Left renal pelvis (tissue), 4 donors: ENCODE data around the gene IL17RD. TPM values are rescaled to one million over a fixed set of nuclear protein-coding genes. Genes with fewer than 3 reads are reported as not detected.

Source experiments
- DNase-seq, 4 donors: peaks; one replicate each; pipeline ENCODE4 v3.0.0-alpha.2; 2013; ENCODE audit warnings: low read depth in 4 of 4, low spot score in 3 of 4
- polyA plus RNA-seq, 4 donors: library from polyadenylated mRNA; unstranded; fragments of 120-200 nt; gene quantifications; one replicate each; pipeline ENCODE4 v1.2.1, GENCODE V29; 2013; ENCODE audit not compliant: insufficient read length in 4 of 4

IL17RD gene
- polyA plus RNA-seq, 4 donors, result 47.5 to 86.5 (median 56.1) TPM

DNA sequence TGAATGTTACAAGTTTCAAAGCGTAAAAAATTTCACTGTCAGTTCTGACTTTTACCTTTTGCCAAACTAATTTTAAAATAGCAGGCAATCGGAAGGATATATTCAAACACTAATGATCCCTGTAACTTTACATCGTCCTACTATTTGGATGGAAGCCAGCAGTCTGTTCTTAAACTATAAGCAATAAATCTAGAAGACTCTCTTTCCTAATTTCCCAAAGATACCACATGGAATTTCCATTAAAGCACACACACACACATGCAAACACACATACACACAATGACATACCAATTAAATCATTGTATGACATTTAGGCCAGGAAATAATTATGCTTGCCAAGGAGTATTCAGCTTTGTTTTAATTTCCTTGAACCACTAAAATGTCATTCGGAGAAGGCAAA lies 32.0 kb downstream of the IL17RD start:
- DNase-seq, result no peak

DNA sequence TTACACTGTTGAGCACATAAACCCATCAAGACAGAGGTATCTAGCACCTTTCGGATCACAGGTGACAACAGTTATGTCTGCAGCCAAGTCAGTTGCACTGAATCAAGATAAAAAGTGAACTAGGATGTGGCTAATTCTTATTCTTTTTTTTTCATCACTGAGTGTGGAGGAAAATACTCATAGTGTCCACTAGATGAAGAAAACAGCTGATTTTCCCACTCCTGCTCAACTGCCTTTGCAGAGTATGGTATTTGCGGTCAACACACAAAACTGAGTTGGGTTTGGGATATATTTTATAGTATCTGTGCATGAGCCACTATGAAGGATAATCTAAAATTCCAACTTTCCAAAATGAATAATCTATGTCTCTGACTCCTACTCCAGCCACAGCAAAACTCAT lies 32.5 kb downstream of the IL17RD start:
- no peak for DNase-seq

DNA sequence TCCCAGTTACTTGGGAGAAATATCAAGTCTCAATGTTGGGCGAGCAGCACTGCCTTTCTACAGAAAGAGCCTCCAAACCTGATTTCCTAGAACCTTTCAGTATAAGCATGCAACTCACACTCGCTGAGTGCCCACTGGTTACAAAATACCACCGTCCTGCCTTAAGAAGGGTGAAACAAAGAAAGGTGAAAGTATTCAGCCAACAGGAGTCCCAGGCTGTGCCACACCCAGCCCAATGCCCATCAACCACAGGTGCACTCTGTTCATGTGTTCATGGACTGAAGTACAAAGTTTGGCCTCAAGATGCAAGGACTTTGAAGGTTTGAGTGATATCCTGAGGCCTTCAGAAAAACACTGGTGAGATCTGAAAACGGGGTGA lies 34.0 kb downstream of the IL17RD start:
- no peak for DNase-seq

DNA sequence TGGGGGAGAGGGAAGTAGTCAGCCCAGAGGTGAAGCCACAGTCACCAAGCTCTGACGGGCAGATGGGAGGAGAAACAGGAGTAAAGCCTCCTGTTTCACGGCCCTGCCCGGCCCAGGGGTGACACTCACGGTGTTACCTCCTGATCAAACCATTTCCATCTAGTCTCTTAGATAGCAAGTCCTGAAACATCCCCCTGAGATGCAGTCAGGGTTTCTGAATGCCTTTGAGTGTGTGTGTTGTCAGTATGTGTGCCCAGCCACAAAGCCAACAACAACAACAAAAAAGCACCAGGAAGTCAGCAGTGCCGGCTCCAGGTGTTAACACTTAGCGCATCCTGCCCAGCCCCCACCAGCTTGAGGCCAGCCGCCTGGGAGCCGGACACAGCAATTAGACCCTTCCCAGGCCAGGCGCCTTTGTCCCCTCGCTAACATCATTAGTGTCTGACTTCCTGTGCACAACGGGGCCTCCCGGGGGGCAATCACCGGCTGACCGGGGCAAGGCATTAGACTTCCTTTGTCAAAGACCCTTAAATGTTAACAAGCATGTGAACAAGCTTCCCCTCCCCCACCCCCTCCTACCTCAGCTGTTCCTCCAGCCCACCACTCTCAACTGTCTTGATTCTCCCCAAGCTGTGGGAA lies 34.5 kb downstream of the IL17RD start:
- no peak for DNase-seq

DNA sequence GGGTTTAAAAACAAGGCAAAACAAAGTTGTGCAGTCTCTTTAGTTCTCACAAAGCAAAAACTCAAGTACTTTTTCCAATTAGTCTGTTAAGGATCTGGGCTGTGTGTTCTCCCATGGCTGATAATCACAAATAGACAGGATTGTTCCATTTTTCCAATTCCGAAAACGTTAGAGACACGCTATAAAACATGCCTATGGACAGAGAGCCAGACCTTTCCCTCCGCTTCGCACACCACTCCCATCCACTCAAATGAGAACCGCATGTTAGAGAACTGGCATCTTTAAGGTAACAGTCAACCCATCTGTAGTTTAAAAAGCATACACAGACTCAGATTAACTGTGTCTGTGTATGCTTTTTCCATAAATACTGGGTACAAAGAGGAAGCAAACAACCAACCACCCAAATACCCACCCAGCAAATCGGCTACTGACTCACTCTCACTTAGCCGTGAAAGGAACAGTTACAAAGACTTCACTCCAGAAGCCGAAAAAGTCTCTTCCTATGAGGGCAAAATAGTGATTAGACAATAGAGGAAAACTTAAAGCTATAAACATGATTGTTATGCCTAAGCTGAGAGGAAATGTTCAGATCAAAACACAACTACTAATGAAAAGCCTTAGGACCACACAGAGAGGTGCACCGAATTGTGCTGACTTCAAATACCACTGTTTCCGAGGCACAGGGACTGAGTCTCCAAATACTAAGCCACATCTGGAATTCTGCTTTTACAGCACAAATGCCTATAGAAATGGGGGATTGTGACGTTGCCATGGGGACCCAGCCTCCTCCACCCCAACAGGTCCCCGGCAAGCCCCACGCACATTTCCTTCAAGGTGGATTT lies 36.1 kb downstream of the IL17RD start:
- DNase-seq, result no peak

DNA sequence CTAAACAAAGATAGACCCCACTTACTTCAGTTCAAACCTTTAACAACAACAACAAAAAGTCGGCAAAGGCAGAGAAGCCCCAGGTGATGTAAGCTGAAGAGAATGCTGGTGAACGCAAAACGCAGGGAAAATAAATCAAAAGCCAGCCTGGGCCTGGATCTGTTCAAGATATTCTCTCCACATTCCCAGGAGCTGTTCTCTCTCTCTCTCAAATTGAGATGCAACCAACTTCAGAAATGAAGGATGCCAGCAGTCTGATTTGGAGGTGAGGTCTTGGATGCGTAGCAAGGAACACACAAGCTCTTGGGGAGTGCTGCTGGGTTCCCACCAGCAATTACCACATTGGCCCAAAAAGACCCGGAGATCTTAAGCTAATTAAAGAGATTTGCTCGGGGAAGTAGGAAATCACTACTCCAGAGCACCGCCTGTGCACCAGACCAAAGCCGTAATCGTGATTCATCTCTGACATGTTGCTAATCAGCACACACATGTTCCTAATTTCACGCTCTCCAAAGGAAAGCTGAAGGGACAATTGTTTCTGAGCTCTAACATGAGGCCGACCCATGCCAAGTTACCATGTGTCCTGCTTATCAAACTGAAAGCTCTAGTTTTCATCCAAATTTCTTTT lies 37.1 kb downstream of the IL17RD start:
- no peak for DNase-seq

DNA sequence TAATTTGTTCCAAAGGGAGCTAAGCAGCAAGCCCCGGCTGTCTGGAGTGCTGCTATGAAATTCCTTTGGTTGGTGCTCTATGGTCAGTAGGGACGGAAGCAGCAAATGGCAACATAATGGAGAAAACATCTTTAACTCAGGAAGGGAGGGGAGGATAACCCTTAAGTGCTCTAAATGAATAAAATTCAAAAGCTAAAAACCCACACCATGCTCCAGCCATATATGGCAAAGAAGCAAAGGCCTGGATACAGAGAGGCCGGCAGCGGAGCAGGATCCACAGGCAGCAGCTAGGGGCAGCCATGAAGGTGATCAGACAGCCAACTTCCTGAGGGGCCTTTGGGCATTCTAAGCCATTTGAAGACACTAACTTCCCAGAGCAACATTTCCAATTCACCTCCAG lies 38.9 kb downstream of the IL17RD start:
- DNase-seq, result no peak

DNA sequence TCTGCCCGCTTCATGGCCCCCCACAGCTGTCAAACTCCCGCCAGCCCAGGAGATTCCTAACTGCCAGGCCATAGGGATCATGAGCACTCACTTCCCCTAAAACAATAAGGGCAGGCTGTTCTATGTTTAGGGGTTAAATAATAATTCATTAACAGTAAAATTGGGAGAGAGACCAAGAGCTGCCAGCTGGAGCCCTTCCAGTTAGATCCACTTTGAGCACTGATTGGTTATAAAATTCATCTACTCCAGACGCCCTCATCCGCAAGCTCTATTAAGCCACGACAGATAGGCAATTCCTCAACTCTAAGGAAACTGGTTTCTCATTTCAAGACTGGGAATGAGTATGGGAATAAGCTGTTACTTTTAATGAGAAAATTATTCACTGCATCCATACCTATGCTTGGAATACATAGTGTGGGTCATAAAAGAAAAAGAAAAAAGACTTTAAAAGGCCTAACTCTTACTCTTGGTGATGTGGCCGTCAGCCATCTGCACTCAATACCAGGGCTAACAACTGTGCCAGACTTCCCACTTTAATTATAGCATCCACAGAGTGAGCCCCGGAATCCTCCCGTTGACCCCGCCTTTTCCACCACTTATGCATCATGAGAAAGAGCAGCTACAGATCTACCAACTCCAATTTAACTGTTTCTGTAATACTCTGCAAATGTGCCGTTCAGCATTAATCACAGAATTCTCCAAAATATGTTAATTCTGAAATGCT lies 44.5 kb downstream of the IL17RD start:
- DNase-seq, result no peak

DNA sequence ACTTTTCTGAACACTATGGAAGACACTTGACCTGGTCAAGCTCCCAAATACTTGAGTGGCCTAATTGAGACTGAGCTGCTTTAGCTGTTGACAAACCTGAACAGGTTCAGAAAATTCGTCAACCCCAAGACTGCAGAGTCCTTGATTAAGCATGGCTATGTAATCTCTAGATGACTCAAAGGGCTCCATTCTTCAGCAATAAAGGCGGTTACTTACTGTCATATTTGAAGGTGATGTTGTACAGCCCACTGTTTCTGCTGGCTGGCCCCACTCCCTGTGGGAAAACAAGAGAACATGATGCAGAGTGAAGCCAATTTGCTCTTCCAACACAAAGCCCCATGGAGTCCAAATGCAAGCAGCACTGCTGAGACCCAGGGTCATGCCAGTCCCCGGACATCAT lies 45.1 kb downstream of the IL17RD start:
- DNase-seq, result no peak

DNA sequence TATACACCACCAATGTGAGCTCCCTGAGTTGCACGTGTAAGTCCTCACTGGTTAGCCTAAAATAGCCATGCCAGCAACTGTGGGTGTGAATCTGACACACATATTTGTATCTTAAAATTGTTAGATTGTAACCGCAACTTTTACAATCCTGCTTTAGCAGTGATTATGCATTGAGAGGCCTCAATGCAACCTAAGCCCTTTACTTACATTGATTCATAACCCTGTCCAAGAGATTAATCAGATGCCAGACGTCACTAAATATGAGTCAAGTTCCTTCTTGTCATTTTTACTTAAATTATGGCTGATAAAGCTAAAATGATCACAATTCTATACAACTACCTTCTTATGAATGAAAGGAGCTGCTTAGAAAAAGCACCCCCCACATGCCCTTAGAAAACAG lies 46.9 kb downstream of the IL17RD start:
- DNase-seq, result no peak

DNA sequence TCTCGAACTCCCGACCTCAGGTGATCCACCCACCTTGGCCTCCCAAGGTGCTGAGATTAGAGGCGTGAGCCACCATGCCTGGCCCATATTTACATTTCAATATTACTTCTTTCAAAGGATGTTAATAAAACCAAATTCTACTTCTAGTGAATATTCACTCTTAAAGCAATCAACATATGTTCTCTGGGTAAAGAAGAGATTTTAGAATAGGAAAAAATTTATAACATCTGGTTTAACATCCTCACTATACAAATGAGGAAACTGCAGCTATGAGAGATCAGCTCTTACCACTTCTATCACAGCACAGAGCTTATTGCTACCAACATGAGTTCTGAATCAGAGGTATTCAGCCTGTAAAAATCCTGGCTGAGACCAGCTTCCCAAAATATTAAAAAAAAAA lies 48.7 kb downstream of the IL17RD start:
- no peak for DNase-seq

DNA sequence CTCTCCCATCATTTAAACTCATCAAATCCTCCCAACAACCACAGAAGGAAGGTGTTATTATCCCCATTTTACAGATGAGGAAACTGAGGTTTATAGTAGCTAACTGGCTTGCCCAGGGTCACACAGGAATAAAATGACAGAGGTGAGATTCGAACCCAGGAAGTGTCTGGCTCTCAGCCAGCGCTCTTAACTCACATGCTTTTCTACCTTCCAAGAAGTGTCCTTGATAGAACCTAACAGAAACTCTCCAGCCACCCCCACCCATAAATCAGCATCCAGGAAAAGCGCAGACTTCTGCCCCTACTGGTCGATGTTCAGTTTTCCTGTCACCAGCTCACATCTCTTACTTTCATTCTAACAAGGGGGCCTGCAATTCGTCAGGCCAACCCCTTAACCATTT lies 52.9 kb downstream of the IL17RD start:
- DNase-seq, result no peak

DNA sequence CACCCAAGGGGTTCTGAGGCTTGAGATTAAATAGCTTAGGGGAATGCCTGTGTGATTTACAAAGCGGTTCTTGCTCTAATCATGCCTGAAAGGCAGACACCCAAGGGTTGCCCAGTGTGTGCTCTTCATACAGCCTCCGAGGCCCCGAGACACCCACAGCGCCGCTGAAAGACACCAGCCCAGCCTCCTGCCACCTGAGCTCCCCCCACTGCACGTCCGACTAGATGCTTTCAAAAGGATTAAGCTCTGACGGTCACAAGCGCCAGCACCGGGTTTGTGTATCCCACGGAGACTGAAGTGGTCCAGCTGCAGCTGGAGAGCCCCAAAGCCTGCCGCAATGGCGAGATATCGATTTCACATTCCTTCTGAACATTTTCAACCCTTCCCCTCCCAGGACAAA lies 54.4 kb downstream of the IL17RD start:
- DNase-seq, result no peak

DNA sequence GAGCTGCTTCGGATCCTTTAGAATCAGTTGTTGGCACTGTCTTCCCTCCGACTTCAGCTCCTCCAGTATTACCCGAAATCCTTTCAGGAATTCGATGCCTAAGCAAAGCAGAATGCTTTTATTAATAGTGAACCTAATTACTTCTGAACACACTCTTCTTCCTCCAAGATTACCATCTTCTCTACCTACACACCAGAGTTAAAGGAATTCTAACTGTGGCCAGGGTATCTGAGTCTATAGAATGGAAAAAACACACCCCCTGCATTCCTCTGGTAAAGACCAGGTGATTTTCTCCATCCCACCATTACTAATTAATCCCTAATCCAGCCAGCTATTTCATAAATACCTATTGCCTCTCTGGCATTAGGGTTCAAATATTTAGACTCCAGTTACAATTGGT lies 54.9 kb downstream of the IL17RD start:
- no peak for DNase-seq

DNA sequence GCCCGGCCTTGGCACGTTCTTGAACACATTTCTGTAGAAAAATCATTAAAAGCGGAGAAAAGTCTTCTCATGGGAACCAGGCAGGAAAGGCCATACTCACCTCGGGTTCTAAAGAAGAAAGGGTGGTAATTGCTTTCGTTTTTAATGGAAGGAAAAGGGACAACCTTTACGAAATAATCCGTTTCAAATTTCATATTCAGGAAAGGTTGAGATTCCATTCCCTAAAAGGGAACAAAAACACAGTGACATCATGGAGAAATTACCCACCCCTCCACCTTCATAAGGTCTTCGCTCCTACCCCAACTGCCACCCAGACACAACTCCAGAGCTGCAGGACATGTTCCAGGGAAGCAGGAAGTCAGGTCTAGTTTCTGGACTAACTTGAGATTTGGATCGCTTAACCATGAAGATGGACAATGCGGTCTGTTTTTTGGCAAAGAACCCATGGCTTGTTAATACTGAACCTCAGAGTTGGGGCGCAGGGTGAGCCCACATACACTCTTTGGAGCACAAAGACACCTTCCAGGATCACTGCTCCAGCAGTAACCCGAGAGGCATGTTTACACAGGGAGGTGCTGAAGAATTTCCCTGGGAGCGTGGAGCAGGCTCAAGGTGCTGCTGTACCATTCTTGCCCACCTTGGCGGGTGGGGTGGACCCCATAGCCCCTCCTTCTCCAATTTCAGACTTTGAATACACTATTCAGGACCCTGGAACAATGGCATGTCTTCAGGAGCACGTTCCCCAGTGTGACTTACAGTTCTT lies 55.5 kb downstream of the IL17RD start:
- DNase-seq, result no peak

DNA sequence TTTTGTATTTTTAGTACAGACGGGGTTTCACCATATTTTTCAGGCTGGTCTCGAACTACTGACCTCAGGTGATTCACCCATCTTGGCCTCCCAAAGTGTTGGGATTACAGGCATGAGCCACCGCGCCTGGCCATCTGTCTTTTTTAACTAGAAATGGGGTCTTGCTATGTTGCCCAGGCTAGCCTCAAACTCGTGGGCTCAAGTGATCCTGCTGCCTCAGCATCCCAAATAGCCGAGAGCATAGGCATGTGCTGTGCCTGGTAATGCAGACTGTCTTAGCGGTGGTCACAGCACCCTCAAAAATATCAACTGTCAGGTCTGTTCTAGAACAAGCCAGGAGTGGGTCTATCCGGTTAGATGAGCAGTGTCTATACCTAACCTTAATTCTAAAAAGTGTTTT lies 56.5 kb downstream of the IL17RD start:
- no peak for DNase-seq

DNA sequence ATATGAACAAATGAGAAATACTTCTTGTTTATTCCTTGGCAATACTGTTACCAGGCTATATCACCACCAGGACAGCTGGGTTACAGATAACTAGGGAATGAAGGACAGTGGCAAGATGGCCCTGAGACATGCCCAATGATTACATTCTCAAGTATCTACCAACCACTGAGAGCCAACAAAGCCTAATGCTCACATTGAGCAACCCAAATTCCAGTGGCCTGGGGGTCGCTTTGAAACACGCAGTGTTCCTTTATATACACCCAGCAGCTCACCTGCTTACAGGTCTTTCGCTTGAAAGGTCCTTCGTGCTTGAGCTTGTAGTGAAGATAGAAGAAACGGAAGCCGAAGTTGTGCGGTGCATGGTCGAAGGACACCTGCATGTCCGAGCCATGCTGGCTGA lies 59.6 kb downstream of the IL17RD start:
- DNase-seq, result no peak

DNA sequence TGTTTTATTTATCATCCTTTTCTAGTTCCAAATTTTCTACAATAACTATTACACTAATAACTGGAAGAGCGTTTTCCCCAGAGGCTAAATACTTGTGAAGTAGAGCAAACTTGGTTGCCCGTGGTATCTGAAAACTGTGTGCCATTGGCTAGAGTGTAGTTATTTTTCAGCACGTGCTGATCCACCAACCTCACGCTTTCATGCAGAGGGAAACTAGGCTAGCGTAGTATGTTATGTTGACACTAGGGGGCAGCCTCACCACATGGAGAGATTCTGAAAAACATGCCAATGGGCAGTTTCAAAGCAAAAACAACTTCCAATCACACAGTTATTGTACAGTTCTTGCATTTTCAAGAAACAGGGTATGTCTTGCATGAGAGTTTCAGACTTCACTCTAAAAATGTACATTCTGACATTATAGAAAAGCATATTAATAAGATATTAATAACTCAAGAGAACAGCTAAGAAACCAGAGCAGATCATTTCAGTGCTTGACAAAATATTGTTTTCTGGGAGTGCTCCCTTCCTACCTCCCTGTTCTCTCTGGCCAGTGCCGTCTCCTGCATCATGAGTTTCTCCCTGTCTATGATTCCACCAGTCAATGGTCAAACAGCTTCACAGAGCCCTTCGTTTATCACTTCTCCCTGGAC lies 65.0 kb downstream of the IL17RD start:
- peak in 3 of 4 donors; percentile 51 to 62 (median 53) for DNase-seq

DNA sequence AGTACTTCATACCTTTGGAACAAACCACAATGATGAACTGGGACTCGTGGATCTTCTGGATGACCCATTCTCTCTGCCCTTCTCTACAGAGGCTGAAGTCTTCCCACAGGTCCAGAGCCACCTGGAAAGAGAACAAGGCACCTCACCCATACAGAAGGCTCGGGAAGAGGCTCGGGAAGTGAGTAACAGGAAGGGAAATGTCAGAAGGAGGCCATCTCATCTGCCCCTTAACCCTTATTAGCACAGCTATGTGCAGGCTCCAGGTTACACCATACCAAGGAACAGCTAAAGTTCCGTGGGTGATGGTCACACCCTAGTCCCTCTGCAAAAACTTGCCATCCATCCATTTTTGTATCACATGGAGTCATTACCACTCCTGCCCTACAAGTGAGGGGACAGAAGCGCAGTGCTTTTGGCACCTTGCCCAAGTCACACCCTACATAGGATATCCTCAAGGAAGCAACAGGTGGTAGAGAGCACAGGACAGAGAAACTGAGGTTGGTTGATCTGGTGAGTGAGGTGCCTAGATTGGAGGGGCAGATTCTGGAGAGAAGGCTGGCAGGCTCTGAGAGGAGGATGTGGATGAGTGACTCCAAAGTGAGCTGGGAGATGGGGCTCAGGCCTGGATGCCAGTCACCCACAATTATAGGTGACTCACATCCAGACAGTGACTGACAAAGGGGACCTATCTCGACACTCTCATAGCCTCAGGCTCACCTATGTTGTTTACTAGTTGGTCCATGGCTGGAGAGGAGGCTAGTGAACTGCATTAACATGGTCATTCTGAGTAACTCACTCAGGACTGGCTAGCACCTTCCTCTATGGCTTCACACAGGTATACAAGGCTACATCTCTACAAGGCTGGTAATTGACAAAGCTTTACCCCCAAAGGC lies 66.5 kb downstream of the IL17RD start:
- DNase-seq, result no peak
